GM21447 (cell line): ENCODE measurements around the gene NUP188.

Source experiments
- ATAC-seq: cut with Tn5 transposase; IDR thresholded peaks from one replicate; pipeline ENCODE4 v1.9.1; 2021; ENCODE audit not compliant: unreplicated experiment

Gene NUP188

DNA sequence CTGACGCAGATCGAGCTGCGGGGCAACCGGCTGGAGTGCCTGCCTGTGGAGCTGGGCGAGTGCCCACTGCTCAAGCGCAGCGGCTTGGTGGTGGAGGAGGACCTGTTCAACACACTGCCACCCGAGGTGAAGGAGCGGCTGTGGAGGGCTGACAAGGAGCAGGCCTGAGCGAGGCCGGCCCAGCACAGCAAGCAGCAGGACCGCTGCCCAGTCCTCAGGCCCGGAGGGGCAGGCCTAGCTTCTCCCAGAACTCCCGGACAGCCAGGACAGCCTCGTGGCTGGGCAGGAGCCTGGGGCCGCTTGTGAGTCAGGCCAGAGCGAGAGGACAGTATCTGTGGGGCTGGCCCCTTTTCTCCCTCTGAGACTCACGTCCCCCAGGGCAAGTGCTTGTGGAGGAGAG, 31.3 kb upstream of the NUP188 start:
- no peak for ATAC-seq

DNA sequence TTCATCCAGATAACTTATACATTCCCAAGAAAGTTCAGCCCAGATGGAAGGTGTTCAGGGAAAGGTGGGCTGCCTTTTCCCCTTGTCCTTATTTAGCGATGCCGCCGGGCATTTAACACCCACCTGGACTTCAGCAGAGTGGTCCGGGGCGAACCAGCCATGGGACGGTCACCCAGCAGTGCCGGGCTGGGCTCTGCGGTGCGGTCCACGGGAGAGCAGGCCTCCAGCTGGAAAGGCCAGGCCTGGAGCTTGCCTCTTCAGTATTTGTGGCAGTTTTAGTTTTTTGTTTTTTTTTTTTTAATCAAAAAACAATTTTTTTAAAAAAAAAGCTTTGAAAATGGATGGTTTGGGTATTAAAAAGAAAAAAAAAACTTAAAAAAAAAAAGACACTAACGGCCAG, 30.8 kb upstream of the NUP188 start:
- no peak for ATAC-seq

DNA sequence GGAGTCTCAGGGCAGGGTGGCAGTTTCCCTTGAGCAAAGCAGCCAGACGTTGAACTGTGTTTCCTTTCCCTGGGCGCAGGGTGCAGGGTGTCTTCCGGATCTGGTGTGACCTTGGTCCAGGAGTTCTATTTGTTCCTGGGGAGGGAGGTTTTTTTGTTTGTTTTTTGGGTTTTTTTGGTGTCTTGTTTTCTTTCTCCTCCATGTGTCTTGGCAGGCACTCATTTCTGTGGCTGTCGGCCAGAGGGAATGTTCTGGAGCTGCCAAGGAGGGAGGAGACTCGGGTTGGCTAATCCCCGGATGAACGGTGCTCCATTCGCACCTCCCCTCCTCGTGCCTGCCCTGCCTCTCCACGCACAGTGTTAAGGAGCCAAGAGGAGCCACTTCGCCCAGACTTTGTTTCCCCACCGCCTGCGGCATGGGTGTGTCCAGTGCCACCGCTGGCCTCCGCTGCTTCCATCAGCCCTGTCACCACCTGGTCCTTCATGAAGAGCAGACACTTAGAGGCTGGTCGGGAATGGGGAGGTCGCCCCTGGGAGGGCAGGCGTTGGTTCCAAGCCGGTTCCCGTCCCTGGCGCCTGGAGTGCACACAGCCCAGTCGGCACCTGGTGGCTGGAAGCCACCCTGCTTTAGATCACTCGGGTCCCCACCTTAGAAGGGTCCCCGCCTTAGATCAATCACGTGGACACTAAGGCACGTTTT, 30.2 kb upstream of the NUP188 start:
- no peak for ATAC-seq

DNA sequence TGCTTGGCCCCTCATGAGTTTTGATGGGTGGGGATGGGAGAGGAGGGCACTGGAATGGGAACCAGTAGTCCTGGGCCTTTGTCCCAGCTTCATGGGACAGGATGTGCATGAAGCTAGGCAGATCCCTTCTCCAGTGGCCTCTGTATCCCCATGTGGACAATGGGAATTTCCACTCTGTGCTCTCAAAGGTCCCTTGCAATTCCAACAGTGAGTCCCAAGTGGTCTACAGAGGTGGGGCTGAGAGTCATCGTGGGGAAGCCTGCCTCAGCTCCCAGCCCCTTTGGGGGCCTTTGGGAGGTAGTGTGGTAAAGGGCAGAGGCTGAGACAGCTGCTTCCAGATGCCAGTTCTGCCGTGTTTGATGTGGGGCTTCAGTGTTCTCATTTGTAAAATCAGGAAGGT, 28.6 kb upstream of the NUP188 start:
- ATAC-seq = no peak

DNA sequence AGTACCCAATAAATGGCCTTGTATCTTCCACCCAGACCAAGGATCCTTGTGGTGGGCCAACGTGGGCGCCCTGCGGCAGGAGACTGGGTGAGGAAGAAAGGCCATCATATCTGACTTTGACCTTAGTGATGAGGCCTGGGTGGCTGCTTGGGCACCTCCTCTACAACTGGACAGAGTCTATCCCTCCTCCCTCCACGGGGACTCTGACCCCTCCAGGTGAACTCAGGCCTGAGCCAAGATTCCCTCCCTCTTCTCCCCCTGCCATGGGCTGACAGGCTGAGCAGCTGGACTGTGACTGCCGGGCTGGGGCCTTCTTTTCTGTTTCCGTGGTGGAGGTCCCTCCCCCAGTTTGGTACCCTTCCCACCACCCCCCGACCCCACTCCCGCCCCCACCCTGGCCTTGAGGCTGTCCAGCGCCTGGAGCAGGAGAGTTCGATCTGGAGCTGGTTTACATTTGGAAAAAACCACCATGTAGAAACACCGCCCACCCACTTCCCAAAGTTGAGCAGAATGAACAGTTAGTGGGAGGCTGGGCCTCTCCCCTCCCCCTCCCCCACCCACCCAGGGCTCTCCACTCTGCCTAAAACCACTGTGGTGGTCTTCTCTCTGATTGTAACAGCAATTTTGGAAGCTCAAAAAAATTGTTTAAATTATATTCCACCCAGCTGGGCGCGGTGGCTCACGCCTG, 28.0 kb upstream of the NUP188 start:
- no peak for ATAC-seq

DNA sequence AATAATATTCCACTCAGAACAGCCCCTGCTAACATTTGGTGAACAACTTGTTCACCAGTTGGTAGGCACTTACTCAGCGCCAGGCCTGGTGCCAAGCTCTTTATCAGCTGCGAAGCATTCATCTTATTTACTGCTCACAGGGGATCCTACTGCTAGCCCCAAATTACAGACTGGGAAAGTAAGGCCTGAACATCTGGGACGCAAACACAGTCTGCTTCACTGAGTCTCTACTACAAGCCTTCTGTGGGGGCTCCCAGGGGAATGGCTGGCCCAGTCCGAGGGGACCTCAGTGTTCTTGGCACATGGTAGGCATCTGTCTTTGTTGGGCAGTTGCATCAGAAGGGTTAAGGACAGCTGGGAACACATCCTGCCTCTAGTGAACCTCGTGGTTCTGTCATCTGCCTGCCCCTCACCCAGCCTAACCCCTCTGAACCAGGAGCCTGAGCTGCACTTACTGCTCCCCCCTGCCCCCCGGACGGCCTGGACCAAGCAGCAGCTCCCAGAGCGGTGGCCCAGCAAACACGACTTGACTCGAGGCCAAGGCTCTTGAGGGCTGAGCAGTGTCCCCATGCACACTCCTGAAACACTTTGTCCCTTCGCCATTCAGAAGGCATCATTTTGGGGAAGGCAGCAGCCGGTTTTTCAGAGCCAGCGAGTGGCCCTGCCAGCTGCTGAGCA, 27.0 kb upstream of the NUP188 start, which contains the start of gene PHYHD1:
PHYHD1 (plus strand) TSS at position 602 of the 678 bp plus-strand sequence. CDS start 1,342 bp downstream, outside the sequence.
- ATAC-seq = no peak

DNA sequence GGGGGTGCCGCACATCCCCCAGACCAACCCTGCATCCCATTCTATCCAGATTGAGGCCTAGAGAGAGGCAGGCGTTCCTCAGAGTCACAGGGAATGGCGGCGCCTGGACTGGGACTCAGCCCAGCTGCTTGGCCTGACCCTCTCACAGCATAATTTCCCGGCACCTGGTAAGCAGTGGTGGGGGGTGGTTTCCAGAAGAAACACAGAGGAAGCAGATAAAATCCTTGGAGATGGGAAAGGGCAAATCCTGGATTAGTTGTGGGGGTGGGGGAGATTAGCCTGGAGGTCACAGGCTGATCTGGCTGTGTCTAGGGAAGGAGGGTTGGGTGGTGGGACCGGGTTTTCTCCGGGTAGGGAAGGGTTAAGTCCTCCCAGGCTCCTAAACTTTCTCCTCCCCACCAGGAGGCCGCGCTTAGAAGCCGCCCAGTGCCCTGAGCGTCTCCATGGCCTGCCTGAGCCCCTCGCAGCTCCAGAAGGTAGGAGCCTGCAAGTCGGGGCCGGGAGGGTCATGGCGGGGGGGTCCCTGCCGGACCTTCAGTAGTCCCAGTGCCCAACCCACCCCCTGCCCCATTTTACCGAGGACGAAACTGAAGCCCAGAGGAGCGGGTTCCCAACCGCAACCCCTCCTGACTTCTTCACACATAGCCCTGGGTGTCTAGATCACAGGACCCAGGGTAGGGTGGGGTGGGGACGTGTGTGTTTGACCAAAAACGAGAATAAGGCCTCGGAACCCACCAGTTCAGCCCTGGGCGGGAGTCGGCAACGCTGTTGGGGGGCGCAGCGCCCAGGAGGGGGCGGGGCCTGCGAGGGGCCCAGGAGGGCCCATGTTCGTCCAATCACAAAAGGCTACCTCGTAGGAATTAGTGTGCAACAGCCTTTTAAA, 25.4 kb upstream of the NUP188 start:
- ATAC-seq = no peak

DNA sequence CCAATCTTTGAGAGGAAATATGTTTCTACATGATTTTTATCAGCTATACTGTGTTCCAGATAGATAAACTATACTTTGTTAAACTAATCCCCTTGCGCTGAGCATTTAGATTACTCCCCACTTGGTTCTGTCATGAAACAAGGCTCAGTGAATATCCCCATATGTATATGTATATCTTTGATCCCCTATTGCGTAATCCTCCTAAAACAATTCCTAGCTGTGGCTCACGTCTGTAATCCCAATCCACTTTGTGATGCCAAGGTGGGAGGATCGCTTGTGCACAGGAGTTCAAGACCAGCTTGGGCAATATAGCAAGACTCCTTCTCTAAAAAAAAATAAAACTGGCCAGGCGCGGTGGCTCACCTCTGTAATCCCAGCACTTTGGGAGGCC, 24.0 kb upstream of the NUP188 start:
- no peak for ATAC-seq

DNA sequence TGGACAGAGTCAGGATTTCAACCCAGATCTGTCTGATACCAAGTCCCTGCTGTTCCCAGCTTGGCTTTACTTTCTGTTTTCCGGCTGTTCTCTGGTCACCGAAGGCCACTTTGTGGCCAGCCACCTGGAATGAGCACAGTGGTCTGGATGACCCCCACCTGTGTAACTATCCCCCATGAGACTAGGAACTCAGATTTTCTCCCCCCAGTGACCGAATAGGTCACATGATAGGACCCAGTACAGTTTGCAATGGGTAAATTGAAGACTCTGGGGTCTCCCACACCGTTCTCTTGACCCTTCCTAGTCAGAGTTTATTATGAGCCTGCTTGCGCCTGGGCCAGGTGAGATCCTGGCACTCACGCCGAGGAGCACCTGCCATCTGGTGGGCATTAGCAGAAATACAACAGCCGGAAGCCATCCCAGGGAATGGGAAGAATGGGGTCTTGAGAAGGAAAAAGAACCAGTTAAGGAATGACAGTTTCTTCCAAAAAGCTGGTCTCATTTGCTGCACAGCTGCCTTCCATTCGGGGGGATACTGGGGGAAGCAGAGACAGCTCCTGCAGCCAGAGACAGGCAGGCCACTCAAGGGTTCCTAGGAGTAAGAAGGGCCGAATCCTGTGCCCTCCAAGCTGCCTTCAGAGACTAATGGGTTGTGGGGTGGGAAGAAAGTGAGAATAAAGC, 19.6 kb upstream of the NUP188 start:
- ATAC-seq = no peak

DNA sequence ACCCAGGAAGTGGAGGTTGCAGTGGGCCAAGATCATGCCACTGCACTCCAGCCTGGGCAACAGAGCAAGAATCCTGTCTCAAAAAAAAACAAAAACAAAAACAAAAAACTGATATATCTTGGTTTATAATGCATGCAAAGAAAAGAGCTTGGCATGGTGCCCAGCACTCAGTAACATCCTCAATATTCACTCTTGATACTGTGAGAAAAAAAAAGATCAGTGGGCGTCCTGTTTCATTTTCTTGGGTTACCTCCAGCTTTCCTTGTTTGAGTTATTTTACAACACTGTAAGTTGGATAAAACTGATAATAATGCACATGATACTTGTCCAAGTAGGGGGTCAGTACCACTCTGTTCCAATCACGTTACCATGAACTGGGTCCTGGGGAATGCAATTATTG, 18.9 kb upstream of the NUP188 start:
- ATAC-seq = no peak

DNA sequence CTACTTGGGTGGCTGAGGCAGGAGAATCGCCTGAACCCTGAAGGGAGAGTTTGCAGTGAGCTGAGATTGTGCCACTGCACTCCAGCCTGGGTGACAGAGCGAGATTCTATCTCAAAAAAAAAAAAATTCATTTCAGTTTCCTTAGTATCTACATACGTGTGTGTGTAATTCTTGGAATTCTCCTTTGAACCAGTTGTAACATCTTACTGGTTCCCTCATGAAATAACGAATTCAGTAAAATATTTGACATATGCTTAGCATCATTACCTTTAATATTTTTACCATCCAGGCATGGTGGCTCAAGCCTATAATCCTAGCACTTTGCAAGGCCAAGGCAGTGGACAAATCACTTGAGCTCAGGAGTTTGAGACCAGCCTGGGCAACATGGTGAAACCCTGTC, 17.9 kb upstream of the NUP188 start:
- no peak for ATAC-seq

DNA sequence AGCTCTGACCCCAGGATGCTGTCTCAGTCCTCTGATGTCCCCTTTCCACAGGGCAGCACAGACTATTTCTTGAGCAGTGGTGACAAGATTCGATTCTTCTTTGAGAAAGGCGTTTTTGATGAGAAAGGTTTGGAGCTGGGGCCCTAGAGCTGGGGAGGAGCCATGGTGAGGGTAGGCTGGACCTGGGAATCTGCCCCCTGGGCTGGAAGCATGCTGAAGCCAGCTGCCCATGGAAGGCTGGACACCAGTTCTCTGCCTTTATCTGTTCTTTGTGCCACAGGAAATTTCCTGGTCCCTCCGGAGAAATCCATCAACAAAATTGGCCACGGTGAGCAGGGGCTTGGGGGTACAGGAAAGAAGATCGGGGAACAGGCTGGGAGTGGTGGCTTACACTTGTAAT, 13.8 kb upstream of the NUP188 start:
- ATAC-seq = no peak

DNA sequence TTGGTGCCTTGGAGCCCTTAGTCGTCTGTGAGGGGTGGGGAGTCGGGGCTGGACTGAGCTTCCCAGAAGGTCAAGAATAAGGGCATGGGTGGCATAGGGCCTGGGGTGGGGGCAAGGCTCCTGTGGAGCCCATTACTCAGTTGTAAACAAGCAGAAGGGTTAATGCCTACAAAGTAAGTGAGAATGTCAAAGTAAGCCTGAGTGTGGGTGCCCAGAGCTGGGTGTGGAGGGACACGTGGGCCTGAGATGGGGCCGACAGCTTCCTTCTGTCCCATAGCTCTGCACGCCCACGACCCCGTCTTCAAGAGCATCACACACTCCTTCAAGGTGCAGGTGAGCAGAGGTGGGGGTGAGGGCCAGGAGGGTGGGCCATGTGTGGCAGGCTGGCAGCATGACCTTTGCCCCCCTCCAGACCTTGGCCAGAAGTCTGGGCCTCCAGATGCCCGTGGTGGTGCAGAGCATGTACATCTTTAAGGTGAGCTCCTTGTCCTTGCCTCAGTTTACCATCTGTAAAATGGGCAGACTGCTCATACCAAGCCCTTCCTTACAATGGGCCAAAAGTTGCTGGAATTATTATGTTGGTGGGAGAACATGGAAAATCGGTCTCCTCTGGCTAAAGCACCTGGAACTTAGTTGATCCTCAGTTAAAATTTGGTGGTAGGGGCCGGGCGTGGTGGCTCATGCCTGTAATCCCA, 11.2 kb upstream of the NUP188 start:
- no peak for ATAC-seq

DNA sequence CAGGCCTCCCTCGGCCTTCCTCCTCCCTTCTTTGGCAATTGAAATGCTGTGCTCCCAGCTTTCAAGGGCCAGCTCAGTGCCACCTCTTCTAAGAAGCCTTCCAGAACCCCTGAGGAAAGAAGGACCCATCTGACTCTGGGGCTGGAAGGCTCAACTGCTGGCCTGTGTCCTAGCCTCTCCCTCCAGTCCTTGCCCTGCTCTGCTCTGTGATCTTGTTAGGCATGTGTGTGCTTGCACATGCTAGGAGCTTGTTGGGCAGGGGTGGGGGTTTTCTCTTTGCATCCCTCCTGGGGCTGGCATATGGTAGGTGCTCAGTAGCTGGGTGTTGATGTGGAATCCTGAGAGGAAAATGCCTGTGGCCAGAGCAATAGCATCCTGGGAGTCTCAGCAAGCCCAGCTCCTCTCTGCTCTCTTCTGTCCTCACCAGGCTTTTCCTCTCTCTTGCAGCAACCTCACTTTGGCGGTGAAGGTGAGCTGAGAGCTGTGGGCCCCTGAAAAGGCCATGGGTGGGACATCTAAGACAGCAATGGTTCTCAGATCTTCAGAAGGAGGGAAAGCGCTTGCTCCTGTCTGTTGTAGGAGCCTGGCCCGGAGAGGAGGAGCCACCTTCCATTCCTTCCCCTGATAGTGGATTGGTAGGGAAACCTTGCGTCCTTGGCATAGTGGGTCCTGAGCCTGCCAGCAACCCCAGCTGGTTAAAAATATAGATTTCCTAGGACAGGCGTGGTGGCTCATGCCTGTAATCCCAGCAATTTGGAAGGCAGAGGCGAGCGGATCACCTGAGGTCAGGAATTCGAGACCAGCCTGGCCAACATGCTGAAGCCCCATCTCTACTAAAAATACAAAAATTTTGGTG, 10.0 kb upstream of the NUP188 start:
- ATAC-seq = no peak

DNA sequence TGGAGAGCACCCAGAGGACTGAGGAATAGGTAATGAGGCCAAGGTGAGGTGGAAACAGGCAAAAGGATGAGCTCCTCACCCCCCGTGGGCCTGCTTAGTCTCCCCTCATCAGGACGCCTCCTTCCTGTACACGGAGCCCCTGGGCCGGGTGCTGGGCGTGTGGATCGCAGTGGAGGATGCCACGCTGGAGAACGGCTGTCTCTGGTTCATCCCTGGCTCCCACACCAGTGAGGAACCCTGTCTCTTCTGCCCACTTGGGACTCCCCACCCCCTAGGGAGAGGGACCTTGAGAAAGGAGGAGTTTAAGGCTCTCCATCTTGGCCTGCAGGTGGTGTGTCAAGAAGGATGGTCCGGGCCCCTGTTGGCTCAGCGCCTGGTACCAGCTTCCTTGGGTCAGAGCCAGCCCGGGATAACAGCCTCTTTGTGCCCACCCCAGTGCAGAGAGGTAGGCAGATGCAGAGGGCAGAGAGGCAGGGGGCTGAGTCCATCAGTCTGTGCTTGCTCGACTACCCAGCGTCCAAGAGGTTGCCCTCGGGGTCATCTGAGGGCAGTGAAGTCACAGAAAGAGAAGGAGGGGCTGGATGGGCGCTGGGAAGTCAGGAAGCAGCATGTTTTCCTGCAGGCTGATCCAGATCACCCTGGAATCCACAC, 7.1 kb upstream of the NUP188 start:
- no peak for ATAC-seq

DNA sequence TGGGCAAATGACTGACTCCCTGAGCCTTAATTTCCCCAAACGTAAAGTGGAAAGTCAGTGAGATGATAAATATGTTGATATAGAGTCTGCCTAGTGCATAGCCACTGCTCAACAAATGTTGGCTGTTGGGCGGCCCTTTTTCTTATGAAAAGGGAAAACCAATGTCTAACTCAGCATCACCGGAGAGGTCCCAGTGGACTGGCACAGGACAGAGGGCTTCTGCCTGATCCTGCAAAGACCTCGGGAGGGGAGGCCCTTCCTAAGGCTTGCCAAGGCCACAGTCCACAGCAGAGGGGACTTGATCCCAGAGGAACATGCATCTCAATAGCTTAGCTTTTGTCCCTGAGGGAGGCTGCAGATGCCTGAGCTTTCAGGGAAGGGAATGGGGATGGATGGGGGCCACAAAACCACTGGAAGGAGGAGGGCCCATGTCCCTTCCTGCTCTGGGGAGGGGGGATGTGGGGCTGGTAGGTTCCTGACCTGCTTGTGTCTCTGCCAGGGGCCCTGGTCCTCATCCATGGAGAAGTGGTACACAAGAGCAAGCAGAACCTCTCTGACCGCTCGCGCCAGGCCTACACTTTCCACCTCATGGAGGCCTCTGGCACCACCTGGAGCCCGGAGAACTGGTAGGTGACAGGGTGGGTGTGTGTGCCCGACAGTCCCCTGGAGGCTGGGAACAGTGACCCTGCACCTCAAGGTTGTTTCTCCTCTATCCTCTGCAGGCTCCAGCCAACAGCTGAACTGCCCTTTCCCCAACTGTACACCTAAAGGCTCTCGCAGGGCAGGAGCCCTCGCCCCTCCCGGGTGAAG, 6.3 kb upstream of the NUP188 start:
- no peak for ATAC-seq

DNA sequence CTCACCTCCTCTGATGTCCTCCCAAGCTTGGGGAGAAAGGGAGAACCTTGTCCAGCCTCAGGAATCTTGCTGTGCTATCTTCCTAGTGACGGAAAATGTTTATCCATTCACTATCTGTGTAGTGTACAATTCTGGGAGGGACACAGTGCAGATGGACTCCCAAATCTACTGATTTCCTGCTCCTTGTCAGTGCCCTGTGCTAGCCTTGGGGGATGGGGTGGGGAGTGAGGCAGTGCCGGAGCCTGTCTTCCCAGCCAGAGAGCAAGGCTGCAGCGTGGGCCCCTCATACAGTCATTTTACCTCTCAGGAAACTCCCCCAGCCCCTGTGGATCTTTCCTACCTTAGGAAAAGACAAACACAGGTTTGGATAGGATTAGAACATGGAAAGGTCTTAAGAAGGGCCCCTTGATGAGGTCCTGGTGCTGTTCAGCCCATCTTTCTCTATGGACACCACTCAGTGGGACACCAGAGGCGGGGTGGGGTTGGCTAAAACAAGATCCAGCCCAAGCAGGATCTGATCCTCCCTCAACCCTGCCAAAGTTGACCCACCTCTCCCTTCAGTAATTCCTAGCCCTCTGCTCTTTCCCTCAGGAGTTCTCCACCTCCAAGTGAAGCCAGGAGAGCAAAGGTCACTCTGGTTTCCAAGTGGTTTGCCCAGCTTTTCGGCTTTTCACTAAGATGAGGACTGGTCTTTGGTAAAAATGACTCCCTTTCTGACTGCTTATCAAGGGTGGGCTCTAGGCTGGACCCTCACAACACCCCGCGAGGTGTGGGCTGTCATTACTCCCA, 3.5 kb upstream of the NUP188 start:
- no peak for ATAC-seq
